ENCODE results near the gene CDK13. TPM values are rescaled to one million over a fixed set of nuclear protein-coding genes. Genes with fewer than 3 reads are reported as not detected.
"Not testable (repeated sequence)": the region's sequence is repeated elsewhere in the genome, so short reads cannot be mapped to it uniquely, and the experiment has no call there.

The CDK13 gene
- total RNA-seq, 4 donors from 2014 or later = 56.0 to 99.0 (median 72.6) TPM

DNA sequence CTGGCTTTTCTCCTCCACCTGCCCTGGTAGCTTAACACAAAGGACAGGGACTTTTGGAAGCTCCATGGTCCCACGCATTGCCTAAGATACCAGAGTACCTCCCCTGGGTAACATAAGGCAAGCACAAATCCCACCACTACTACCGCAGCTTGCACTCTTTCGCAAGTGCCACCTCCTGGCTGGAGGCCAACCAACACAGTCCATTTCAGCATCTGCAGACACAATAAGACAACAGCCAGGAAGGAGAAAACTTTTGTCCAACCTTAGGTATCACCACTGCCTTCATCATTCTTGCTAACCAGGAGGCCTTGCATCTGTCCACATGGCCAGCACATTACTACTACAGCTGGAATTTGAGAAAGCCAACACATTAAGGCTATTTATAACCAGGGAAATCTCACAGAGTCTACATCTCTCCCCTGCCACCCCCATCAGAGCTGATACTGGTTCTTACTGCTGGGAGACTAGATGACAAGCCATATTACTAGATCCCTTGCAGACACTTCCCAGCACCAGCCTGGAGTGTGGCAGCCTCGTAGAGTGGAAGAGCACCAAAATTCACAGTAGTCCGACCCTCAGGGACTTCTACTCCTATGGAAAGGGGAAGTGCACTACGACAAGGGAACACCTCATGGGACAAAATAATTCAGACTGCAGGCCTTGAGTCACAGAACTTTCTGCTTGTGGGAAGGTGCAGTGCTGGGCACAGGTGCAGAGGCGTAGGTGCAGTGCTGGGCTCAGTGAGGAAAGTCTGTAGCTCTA lies 39.8 kb upstream of the CDK13 start:
- H3K9me3 ChIP-seq = peaks cover 0 to 28% (median 0%) of the 10 kb centered on the region in 3 donors
- ATAC-seq = no peak
- no peaks in the 10 kb centered on the region for H3K36me3 ChIP-seq
- no peaks in the 10 kb centered on the region for H3K4me1 ChIP-seq
- WGBS, 2 donors (ENCODE audit: low coverage in 1 of 2) = 40 to 84% methylated on average over 1 to 6 of the region's 7 CpGs
- H3K4me3 ChIP-seq = no peak overlapping the region
- H3K27ac ChIP-seq = no peak overlapping the region
- no peaks in the 10 kb centered on the region for H3K27me3 ChIP-seq
- TF ChIP-seq POLR2AphosphoS5 (IDR thresholded peaks at IDR 0.05) (no peak), EP300 (IDR thresholded peaks at IDR 0.05) (no peak), POLR2A (IDR thresholded peaks at IDR 0.05) (no peak)

DNA sequence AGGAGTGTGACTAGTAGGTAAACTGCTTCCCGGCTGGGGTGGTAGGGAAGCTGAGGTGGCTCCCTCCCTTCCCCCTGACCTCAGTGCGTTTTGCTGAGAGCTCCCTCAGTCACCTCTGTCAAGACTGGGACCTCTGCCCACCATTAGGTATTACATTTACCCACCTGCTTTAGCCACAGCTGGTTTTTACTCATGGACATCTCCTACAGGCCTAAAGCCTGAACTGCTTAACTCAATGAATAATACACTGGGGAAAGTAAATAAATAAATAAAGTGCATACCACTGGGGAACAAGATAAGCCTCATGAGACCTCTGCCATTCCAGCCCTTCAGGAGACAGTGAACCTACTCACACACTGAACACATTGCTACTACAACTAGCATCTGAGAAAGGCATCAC lies 38.9 kb upstream of the CDK13 start:
- H3K4me3 ChIP-seq = no peak overlapping the region
- H3K27ac ChIP-seq = no peak overlapping the region
- H3K4me1 ChIP-seq = no peaks in the 10 kb centered on the region
- H3K9me3 ChIP-seq = peaks cover 0 to 28% (median 0%) of the 10 kb centered on the region in 3 donors
- WGBS, 2 donors (ENCODE audit: low coverage in 1 of 2) = 50 to 100% methylated on average over 1 to 2 of the region's 2 CpGs
- no peak for ATAC-seq
- TF ChIP-seq POLR2AphosphoS5 (IDR thresholded peaks at IDR 0.05) (no peak), POLR2A (IDR thresholded peaks at IDR 0.05) (no peak), EP300 (IDR thresholded peaks at IDR 0.05) (no peak)
- TF ChIP-seq, protein P1, sequence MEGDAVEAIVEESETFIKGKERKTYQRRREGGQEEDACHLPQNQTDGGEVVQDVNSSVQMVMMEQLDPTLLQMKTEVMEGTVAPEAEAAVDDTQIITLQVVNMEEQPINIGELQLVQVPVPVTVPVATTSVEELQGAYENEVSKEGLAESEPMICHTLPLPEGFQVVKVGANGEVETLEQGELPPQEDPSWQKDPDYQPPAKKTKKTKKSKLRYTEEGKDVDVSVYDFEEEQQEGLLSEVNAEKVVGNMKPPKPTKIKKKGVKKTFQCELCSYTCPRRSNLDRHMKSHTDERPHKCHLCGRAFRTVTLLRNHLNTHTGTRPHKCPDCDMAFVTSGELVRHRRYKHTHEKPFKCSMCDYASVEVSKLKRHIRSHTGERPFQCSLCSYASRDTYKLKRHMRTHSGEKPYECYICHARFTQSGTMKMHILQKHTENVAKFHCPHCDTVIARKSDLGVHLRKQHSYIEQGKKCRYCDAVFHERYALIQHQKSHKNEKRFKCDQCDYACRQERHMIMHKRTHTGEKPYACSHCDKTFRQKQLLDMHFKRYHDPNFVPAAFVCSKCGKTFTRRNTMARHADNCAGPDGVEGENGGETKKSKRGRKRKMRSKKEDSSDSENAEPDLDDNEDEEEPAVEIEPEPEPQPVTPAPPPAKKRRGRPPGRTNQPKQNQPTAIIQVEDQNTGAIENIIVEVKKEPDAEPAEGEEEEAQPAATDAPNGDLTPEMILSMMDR (IDR thresholded peaks at IDR 0.05) = no peak
- H3K27me3 ChIP-seq = no peaks in the 10 kb centered on the region
- H3K36me3 ChIP-seq = no peaks in the 10 kb centered on the region

DNA sequence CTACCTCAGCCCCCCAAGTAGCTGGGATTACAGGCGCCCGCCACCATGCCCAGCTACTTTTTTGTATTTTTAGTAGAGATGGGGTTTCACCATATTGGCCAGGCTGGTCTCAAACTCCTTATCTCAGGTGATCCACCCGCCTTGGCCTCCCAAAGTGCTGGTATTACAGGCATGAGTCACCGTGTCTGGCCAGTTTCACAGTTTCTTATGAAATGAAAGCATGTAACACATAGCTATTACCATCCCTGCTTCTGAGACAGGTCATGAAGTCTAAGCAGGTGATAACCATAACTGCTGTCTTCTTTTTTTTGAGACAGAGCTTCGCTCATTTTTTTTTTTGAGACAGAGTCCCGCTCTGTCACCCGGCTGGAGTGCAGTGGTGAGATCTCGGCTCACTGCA lies 34.2 kb upstream of the CDK13 start:
- H3K36me3 ChIP-seq, H3K9me3 ChIP-seq, ATAC-seq, H3K4me3 ChIP-seq, H3K4me1 ChIP-seq, H3K27me3 ChIP-seq, H3K27ac ChIP-seq: not testable (repeated sequence)
- WGBS, 2 donors (ENCODE audit: low coverage in 1 of 2) = 83% methylated on average over 4 of the region's 8 CpGs; no CpG with 5 or more reads in 1 of the 2 donors

DNA sequence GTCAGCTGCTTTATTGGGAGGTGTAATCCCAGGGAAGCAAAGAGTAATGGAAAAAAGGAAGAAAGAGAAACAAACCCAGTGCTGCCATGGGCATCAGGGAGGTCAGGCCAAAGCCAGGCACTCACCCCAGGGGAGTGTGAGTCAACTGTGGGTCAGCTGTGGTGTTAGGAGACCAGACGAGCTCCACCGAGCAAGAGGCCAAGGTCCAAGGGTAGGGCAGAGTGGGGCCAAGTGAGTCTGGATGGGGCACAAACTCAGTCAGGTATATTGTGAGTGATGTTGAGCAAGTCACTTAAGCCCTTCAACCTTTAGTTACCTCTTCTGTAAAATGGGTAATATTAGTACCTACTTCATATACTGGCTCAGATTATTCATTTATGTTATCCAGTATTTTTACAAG lies 30.4 kb upstream of the CDK13 start:
- no peak overlapping the region for H3K4me3 ChIP-seq
- no peak for ATAC-seq
- no peaks in the 10 kb centered on the region for H3K9me3 ChIP-seq
- H3K27me3 ChIP-seq = no peaks in the 10 kb centered on the region
- TF ChIP-seq EP300 (IDR thresholded peaks at IDR 0.05) = no peak
- no peak for TF ChIP-seq POLR2A (IDR thresholded peaks at IDR 0.05)
- TF ChIP-seq, protein P1 (IDR thresholded peaks at IDR 0.05) = no peak
- TF ChIP-seq POLR2AphosphoS5 (IDR thresholded peaks at IDR 0.05) = no peak
- WGBS, 2 donors (ENCODE audit: low coverage in 1 of 2) = 64 to 90% methylated on average over 2 of the region's 2 CpGs
- H3K36me3 ChIP-seq = no peaks in the 10 kb centered on the region
- no peaks in the 10 kb centered on the region for H3K4me1 ChIP-seq
- H3K27ac ChIP-seq = no peak overlapping the region

DNA sequence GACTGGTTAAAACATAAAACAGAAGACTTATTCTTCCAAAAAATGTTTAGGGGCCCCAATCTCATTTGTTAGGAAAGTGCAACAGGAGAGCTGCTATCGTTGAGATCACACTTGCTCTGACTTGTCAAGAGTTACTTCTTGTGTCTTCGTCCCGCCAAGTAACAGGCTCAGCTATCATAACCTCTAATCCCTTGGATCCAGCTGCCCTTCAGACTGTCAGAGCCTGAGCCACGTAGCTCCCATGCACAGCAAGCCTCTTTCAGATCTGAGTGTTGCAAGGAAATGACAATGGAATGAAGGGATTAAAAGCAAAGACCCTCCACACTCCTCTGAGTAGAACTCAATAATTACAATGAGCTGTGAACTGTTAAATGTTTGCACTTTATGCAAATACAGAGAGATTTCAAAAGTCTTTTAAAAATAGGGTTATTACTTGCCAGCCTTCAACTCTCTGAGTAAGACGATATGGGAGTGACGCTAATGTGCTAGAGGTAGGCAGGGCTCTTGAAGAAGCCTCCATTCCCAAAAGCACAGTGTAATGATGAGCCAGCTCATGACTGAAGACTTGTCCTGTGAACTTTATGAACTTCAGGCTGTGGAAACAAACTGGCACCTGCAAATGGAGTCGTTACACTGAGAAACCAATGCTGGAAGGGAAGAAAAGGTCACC lies 28.4 kb upstream of the CDK13 start:
- Histone ChIP-seq H3K4me3 (no peak overlapping the region), H3K27me3 (no peaks in the 10 kb centered on the region), H3K4me1 (no peaks in the 10 kb centered on the region), H3K36me3 (no peaks in the 10 kb centered on the region), H3K9me3 (no peaks in the 10 kb centered on the region), H3K27ac (no peak overlapping the region)
- 34 to 45% methylated on average over 4 to 7 of the region's 7 CpGs for WGBS, 2 donors (ENCODE audit: low coverage in 1 of 2)
- TF ChIP-seq POLR2AphosphoS5 (IDR thresholded peaks at IDR 0.05) (no peak), POLR2A (IDR thresholded peaks at IDR 0.05) (no peak), EP300 (IDR thresholded peaks at IDR 0.05) (no peak)
- TF ChIP-seq, protein P1 (IDR thresholded peaks at IDR 0.05) = no peak
- ATAC-seq = no peak

DNA sequence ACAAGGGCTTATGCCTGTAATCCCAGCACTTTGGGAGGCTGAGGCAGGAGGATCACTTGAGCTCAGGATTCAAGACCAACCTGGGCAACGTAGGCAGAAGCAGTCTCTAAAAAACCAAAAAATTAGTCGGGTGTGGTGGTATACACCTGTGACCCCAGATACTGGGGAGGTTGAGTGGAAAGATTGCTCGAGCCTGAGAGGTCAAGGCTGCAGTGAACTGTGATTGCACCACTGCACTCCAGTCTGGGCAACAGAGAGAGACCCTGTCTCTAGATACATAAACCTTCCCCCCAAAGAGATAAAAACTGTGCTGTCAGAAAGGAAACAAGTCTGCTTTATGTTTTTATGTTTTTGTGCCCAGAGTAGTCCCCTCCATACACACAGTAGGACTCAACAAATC lies 27.5 kb upstream of the CDK13 start:
- TF ChIP-seq, protein P1 (IDR thresholded peaks at IDR 0.05) = no peak
- TF ChIP-seq EP300 (IDR thresholded peaks at IDR 0.05) (no peak), POLR2A (IDR thresholded peaks at IDR 0.05) (no peak), POLR2AphosphoS5 (IDR thresholded peaks at IDR 0.05) (no peak)
- Histone ChIP-seq H3K4me1 (no peaks in the 10 kb centered on the region), H3K27ac (no peak overlapping the region), H3K4me3 (no peak overlapping the region), H3K9me3 (no peaks in the 10 kb centered on the region), H3K36me3 (no peaks in the 10 kb centered on the region), H3K27me3 (no peaks in the 10 kb centered on the region)
- no peak for ATAC-seq
- 83 to 100% methylated on average over 1 of the region's 3 CpGs for WGBS, 2 donors (ENCODE audit: low coverage in 1 of 2)
